ENCODE measurements around the gene TTC4.

GRCh38 chr1:54711536-54711935, 4.1 kb upstream of the TTC4 start:
- TF ChIP-seq, protein P1, sequence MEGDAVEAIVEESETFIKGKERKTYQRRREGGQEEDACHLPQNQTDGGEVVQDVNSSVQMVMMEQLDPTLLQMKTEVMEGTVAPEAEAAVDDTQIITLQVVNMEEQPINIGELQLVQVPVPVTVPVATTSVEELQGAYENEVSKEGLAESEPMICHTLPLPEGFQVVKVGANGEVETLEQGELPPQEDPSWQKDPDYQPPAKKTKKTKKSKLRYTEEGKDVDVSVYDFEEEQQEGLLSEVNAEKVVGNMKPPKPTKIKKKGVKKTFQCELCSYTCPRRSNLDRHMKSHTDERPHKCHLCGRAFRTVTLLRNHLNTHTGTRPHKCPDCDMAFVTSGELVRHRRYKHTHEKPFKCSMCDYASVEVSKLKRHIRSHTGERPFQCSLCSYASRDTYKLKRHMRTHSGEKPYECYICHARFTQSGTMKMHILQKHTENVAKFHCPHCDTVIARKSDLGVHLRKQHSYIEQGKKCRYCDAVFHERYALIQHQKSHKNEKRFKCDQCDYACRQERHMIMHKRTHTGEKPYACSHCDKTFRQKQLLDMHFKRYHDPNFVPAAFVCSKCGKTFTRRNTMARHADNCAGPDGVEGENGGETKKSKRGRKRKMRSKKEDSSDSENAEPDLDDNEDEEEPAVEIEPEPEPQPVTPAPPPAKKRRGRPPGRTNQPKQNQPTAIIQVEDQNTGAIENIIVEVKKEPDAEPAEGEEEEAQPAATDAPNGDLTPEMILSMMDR (IDR thresholded peaks at IDR 0.05): no peak
- no peak for TF ChIP-seq POLR2A (IDR thresholded peaks at IDR 0.05)

Measured in heart left ventricle (tissue), 13 donors.